Gastrocnemius medialis (tissue), 4 donors: Measurements from ENCODE around the gene WNT3. TPM values are rescaled to one million over a fixed set of nuclear protein-coding genes. Genes with fewer than 3 reads are reported as not detected.

Experiments
- ATAC-seq, 2 donors: fragments of 150-250 bp; one replicate each; pipeline ENCODE4 v1.9.1; 2016
- DNase-seq, 2 donors: peaks; one replicate each; pipeline ENCODE4 v3.0.0-alpha.2; 2019
- H3K27ac ChIP-seq, 4 donors: fragments of 200-600 bp; sonication (generic); 1 replicate in 1 of 4; 2 replicates in 3 of 4; pipeline ENCODE4 v1.5.1; 2016 to 2018; ENCODE audit warnings: mild to moderate bottlenecking in 2 of 4, moderate library complexity in 1 of 4
- H3K27me3 ChIP-seq, 3 donors: fragments of 200-600 bp; sonication (generic) in 2 of 3; 1 replicate in 1 of 3; 2 replicates in 2 of 3; pipeline versions ENCODE4 v1.5.1 to v1.6.0; 2016 to 2019; ENCODE audit warnings: mild to moderate bottlenecking in 1 of 3, moderate library complexity in 1 of 3
- H3K36me3 ChIP-seq, 2 donors: fragments of 200-600 bp; sonication (generic) in 1 of 2; one replicate each; pipeline ENCODE4 v1.5.1; 2017 to 2018
- H3K4me1 ChIP-seq, 2 donors: fragments of 200-600 bp; sonication (generic) in 1 of 2; one replicate each; pipeline ENCODE4 v1.5.1; 2016 to 2017; ENCODE audit warnings: mild to moderate bottlenecking in 2 of 2
- H3K4me3 ChIP-seq, 4 donors: fragments of 200-600 bp; sonication (generic) in 3 of 4; 1 replicate in 1 of 4; 2 replicates in 3 of 4; pipeline ENCODE4 v1.5.1; 2016 to 2019; ENCODE audit warnings: mild to moderate bottlenecking in 2 of 4
- H3K9me3 ChIP-seq, 3 donors: fragments of 200-600 bp; sonication (generic) in 2 of 3; 1 replicate in 1 of 3; 2 replicates in 2 of 3; pipeline ENCODE4 v1.5.1; 2016 to 2019
- CTCF ChIP-seq, 5 experiments: fragments of 450-650 bp in 3 of 5; fragments of 200-600 bp in 2 of 5; sonication (generic) in 2 of 5; IDR thresholded peaks in 4 of 5; conservative IDR thresholded peaks in 1 of 5; 1 replicate in 4 of 5; 2 replicates in 1 of 5; pipeline ENCODE4 v1.5.1; 2016 to 2019; ENCODE audit warnings: antibody characterized with exemption in 5 of 5, mild to moderate bottlenecking in 3 of 5, moderate library complexity in 3 of 5
- POLR2A ChIP-seq, 2 donors: fragments of 450-650 bp; IDR thresholded peaks; one replicate each; pipeline ENCODE4 v1.6.1; 2017; ENCODE audit warnings: antibody characterized with exemption in 2 of 2, mild to moderate bottlenecking in 2 of 2, moderate library complexity in 2 of 2
- in situ Hi-C, 4 donors: fragments of 200-750 bp; cut with MboI; loops; one replicate each; pipeline versions ENCODE4 v1.15.0 to v1.8.0; 2017; ENCODE audit warnings: low sequenced_read_pairs in 4 of 4
- intact Hi-C: fragments of 100-400 bp; cut with DNase I; formaldehyde crosslinking; loops from one replicate; pipeline ENCODE4 v1.15.1; 2023; ENCODE audit warnings: low total_unique reads
- total RNA-seq, 4 donors: library from RNA; depleted of rRNA; stranded (reverse); fragments of >200 nt; gene quantifications; one replicate each; pipeline versions ENCODE4 v1.1.0 to v1.2.3, GENCODE V29; 2016

The WNT3 gene
- total RNA-seq, 4 donors from 2014 or later, result 0.19 TPM; not detected in 3

DNA sequence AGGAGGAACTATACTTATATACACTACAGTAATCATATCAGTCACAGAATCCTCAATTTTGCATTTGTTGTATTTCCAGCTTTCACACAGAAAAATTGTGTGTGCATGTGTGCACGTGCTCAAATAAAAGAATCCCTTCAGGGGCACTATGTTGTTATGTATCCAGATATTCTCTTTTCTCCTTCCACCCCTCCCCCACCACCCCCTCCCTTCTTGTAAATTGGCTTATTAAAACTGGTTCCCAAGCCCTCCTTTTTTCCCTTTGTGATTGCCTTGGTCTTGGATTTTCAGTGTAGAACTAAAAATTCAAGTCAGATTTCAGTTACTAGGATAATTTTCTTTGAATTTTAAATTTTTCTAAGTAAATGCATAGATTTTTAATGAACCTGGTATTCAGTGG lies 86.3 kb downstream of the WNT3 start:
- no peak overlapping the region for H3K4me3 ChIP-seq
- no peak for TF ChIP-seq CTCF (IDR thresholded peaks at IDR 0.05 in 4 of 5, conservative IDR thresholded peaks at IDR 0.05 in 1 of 5)
- TF ChIP-seq POLR2A (IDR thresholded peaks at IDR 0.05), result no peak
- H3K27ac ChIP-seq, result no peak overlapping the region
- no peaks in the 10 kb centered on the region for H3K4me1 ChIP-seq
- no peak for DNase-seq
- intact Hi-C loops (no loop called here), in situ Hi-C loops (no loop called here)
- H3K36me3 ChIP-seq, result peaks cover 0 to 27% of the 10 kb centered on the region in 2 donors
- H3K27me3 ChIP-seq, result no peaks in the 10 kb centered on the region
- H3K9me3 ChIP-seq, result no peaks in the 10 kb centered on the region
- ATAC-seq, result no peak

DNA sequence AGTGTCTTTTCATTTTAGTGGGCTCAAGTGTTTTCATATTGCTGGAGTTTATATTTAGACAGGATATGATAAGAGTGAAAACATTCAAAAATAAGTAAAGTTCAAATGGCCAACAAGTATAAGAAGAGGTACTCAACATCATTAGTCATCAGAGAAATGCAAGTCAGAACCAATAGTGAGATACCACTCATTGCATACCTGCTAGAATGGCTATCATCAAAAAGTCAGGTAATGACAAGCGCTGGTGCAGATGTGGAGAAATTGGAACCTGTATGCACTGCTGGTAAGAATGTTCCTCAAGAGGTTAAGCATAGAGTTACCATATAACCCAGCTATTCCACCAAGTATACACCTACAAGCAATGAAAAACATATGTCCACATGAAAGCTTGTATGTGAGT lies 87.8 kb downstream of the WNT3 start:
- no peak for ATAC-seq
- Histone ChIP-seq H3K36me3 (peaks cover 0 to 35% of the 10 kb centered on the region in 2 donors), H3K27me3 (no peaks in the 10 kb centered on the region), H3K4me1 (no peaks in the 10 kb centered on the region), H3K27ac (no peak overlapping the region), H3K9me3 (no peaks in the 10 kb centered on the region), H3K4me3 (no peak overlapping the region)
- intact Hi-C loops (no loop called here), in situ Hi-C loops (no loop called here)
- no peak for TF ChIP-seq POLR2A (IDR thresholded peaks at IDR 0.05)
- no peak for DNase-seq

GRCh38 chr17:46730026-46730425 lies 88.5 kb downstream of the WNT3 start:
- Histone ChIP-seq H3K36me3 (peaks cover 0 to 35% of the 10 kb centered on the region in 2 donors), H3K9me3 (no peaks in the 10 kb centered on the region), H3K27ac (no peak overlapping the region), H3K4me1 (no peaks in the 10 kb centered on the region), H3K4me3 (no peak overlapping the region), H3K27me3 (no peaks in the 10 kb centered on the region)
- DNase-seq, result no peak
- TF ChIP-seq CTCF (IDR thresholded peaks at IDR 0.05 in 4 of 5, conservative IDR thresholded peaks at IDR 0.05 in 1 of 5) (no peak), POLR2A (IDR thresholded peaks at IDR 0.05) (no peak)
- no peak for ATAC-seq
- intact Hi-C loops, result no loop called here
- in situ Hi-C loops, result no loop called here

GRCh38 chr17:46727572-46728348 lies 90.7 kb downstream of the WNT3 start:
- intact Hi-C loops, result no loop called here
- H3K4me3 ChIP-seq, result no peak overlapping the region
- DNase-seq, result no peak
- H3K4me1 ChIP-seq, result no peaks in the 10 kb centered on the region
- no peaks in the 10 kb centered on the region for H3K9me3 ChIP-seq
- peaks cover 0 to 25% of the 10 kb centered on the region in 2 donors for H3K36me3 ChIP-seq
- ATAC-seq, result no peak
- no peaks in the 10 kb centered on the region for H3K27me3 ChIP-seq
- in situ Hi-C loops, result no loop called here
- no peak for TF ChIP-seq POLR2A (IDR thresholded peaks at IDR 0.05)
- no peak for TF ChIP-seq CTCF (IDR thresholded peaks at IDR 0.05 in 4 of 5, conservative IDR thresholded peaks at IDR 0.05 in 1 of 5)
- H3K27ac ChIP-seq, result no peak overlapping the region

- Histone ChIP-seq H3K27me3 (no peaks in the 10 kb centered on the region), H3K27ac (no peak overlapping the region), H3K9me3 (no peaks in the 10 kb centered on the region), H3K4me3 (no peak overlapping the region), H3K36me3 (peaks cover 0 to 20% of the 10 kb centered on the region in 2 donors), H3K4me1 (no peaks in the 10 kb centered on the region)
- no peak for ATAC-seq
- intact Hi-C loops (no loop called here), in situ Hi-C loops (no loop called here)
- no peak for TF ChIP-seq CTCF (IDR thresholded peaks at IDR 0.05 in 4 of 5, conservative IDR thresholded peaks at IDR 0.05 in 1 of 5)
- TF ChIP-seq POLR2A (IDR thresholded peaks at IDR 0.05), result no peak
- DNase-seq, result no peak
These were observed 92.3 kb downstream of the WNT3 start for GRCh38 chr17:46726206-46726605.
